ENCODE data around the gene LRRC38. TPM values are rescaled to one million over a fixed set of nuclear protein-coding genes. Genes with fewer than 3 reads are reported as not detected.

The LRRC38 gene
- total RNA-seq, 2 donors from 2014 or later, result 0.46 to 0.51 TPM

DNA sequence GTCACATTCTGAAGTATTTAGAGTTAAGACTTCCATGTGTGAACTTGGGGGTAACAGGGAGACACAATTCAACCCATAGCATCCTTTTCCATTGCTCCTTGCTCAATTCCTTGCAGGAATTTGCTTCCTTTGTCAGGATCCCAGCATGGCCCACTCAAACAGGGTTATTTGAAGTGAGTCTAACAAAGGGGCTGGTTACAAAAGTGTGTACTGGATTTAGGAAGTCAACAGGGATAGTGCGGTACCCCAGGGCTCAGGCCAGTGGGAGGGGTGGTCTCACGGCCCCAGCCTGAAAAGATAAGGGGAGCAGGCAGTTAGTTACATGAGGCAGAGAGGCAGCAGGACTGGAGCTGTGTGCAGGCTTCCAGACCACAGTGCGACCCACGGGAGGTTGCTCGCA lies 14.4 kb downstream of the LRRC38 start:
- 70 to 85% methylated on average over 2 to 5 of the region's 5 CpGs for WGBS, 2 experiments (ENCODE audit: insufficient coverage in 1 of 2, insufficient read length in 1 of 2)
- Mint-ChIP-seq H3K27ac (no peak overlapping the region), H3K36me3 (ENCODE audit: low read depth) (no peaks in the 10 kb centered on the region), H3K4me3 (no peak overlapping the region), H3K9me3 (no peaks in the 10 kb centered on the region), H3K4me1 (no peaks in the 10 kb centered on the region), H3K27me3 (ENCODE audit: insufficient read depth) (peaks cover 80% of the 10 kb centered on the region)
- no peaks in the 10 kb centered on the region for H3K36me3 ChIP-seq (ENCODE audit: control insufficient read depth, insufficient read depth, low read length)
- no peak for DNase-seq
- no peak overlapping the region for H3K4me3 ChIP-seq (ENCODE audit: low read length)
- no peak overlapping the region for H3K9ac ChIP-seq (ENCODE audit: extremely low read depth, low read length, poor library complexity, severe bottlenecking)
- H3K9me3 ChIP-seq (ENCODE audit: control insufficient read depth, low read length), result no peaks in the 10 kb centered on the region
- H3K27ac ChIP-seq (ENCODE audit: low read depth, low read length), result no peak overlapping the region
- H3K4me1 ChIP-seq (ENCODE audit: control insufficient read depth, insufficient read depth, low read length), result no peaks in the 10 kb centered on the region
- peaks cover 34% of the 10 kb centered on the region for H3K27me3 ChIP-seq (ENCODE audit: control insufficient read depth, insufficient read depth, low read length, poor library complexity, severe bottlenecking)
- TF ChIP-seq, protein P1, sequence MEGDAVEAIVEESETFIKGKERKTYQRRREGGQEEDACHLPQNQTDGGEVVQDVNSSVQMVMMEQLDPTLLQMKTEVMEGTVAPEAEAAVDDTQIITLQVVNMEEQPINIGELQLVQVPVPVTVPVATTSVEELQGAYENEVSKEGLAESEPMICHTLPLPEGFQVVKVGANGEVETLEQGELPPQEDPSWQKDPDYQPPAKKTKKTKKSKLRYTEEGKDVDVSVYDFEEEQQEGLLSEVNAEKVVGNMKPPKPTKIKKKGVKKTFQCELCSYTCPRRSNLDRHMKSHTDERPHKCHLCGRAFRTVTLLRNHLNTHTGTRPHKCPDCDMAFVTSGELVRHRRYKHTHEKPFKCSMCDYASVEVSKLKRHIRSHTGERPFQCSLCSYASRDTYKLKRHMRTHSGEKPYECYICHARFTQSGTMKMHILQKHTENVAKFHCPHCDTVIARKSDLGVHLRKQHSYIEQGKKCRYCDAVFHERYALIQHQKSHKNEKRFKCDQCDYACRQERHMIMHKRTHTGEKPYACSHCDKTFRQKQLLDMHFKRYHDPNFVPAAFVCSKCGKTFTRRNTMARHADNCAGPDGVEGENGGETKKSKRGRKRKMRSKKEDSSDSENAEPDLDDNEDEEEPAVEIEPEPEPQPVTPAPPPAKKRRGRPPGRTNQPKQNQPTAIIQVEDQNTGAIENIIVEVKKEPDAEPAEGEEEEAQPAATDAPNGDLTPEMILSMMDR (conservative IDR thresholded peaks at IDR 0.05), result no peak

DNA sequence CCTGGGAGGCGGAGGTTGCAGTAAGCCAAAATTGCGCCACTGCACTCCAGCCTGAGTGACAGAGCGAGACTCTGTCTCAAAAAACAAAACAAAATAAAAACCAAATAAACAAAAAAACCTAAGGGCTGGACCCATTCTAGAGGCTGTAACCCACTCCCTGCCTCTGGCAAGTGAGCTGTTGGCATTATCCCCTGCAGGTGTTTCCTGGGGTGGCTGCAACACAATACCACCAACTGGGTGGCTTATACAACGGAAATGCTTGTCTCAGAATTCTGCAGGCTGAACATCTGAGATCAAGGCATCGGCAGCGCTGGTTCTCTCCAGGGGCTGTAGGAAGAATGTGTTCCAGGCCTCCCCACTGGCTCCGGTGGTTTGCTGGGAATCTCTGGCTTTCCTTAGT lies 15.2 kb downstream of the LRRC38 start:
- Histone ChIP-seq H3K27ac (ENCODE audit: low read depth, low read length) (no peak overlapping the region), H3K36me3 (ENCODE audit: control insufficient read depth, insufficient read depth, low read length) (no peaks in the 10 kb centered on the region), H3K4me3 (ENCODE audit: low read length) (no peak overlapping the region), H3K9ac (ENCODE audit: extremely low read depth, low read length, poor library complexity, severe bottlenecking) (no peak overlapping the region), H3K9me3 (ENCODE audit: control insufficient read depth, low read length) (no peaks in the 10 kb centered on the region), H3K4me1 (ENCODE audit: control insufficient read depth, insufficient read depth, low read length) (no peaks in the 10 kb centered on the region), H3K27me3 (ENCODE audit: control insufficient read depth, insufficient read depth, low read length, poor library complexity, severe bottlenecking) (peaks cover 39% of the 10 kb centered on the region)
- Mint-ChIP-seq H3K4me1 (no peaks in the 10 kb centered on the region), H3K27me3 (ENCODE audit: insufficient read depth) (peaks cover 80% of the 10 kb centered on the region), H3K27ac (no peak overlapping the region), H3K4me3 (no peak overlapping the region), H3K36me3 (ENCODE audit: low read depth) (no peaks in the 10 kb centered on the region), H3K9me3 (no peaks in the 10 kb centered on the region)
- 61 to 85% methylated on average over 4 to 7 of the region's 7 CpGs for WGBS, 2 experiments (ENCODE audit: insufficient coverage in 1 of 2, insufficient read length in 1 of 2)
- peak; percentile 66 for DNase-seq
- TF ChIP-seq, protein P1 (conservative IDR thresholded peaks at IDR 0.05), result no peak

DNA sequence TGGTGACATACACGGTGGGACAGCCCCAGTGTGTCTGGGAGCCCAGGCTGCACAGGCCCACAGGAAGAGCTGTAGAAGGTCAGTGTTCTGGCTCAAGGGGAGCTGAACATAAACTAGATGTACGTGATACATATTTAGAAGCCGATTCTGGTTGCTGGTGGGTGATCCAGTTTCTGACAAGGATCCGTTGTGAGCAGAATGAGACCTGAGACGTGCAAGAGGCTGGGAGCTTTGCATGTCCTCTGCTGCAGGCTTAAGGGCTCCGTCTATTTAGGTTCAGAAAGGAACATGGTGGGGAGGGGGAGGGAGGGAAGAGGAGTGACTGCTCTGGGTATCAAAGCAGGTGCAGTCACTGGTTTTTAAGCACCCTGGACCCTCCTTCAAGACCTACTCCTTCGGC lies 18.6 kb downstream of the LRRC38 start:
- Histone ChIP-seq H3K4me1 (ENCODE audit: control insufficient read depth, insufficient read depth, low read length) (no peaks in the 10 kb centered on the region), H3K9me3 (ENCODE audit: control insufficient read depth, low read length) (no peaks in the 10 kb centered on the region), H3K27me3 (ENCODE audit: control insufficient read depth, insufficient read depth, low read length, poor library complexity, severe bottlenecking) (peaks cover 64% of the 10 kb centered on the region), H3K9ac (ENCODE audit: extremely low read depth, low read length, poor library complexity, severe bottlenecking) (no peak overlapping the region), H3K36me3 (ENCODE audit: control insufficient read depth, insufficient read depth, low read length) (no peaks in the 10 kb centered on the region), H3K4me3 (ENCODE audit: low read length) (no peak overlapping the region), H3K27ac (ENCODE audit: low read depth, low read length) (no peak overlapping the region)
- H3K9me3 Mint-ChIP-seq, result no peaks in the 10 kb centered on the region
- 76 to 94% methylated on average over 5 to 7 of the region's 7 CpGs for WGBS, 2 experiments (ENCODE audit: insufficient coverage in 1 of 2, insufficient read length in 1 of 2)
- H3K27me3 Mint-ChIP-seq (ENCODE audit: insufficient read depth), result peaks cover 92% of the 10 kb centered on the region
- TF ChIP-seq, protein P1 (conservative IDR thresholded peaks at IDR 0.05), result no peak
- H3K36me3 Mint-ChIP-seq (ENCODE audit: low read depth), result no peaks in the 10 kb centered on the region
- H3K4me3 Mint-ChIP-seq, result no peak overlapping the region
- no peaks in the 10 kb centered on the region for H3K4me1 Mint-ChIP-seq
- no peak overlapping the region for H3K27ac Mint-ChIP-seq
- DNase-seq, result no peak
